H1 (cell line): ENCODE data around the gene PLTP. TPM values are rescaled to one million over a fixed set of nuclear protein-coding genes. Genes with fewer than 3 reads are reported as not detected.

Source experiments
- CTCF ChIA-PET: fragments of 300-600 bp; sonication (Branson Sonifier 250); formaldehyde crosslinking; loops from one replicate; lab custom pipeline; 2021; ENCODE audit not compliant: partially characterized antibody; lab: Charles Lee
- POLR2A ChIA-PET: fragments of 300-600 bp; sonication (Branson Sonifier 250); formaldehyde crosslinking; loops from one replicate; lab custom pipeline; 2021; ENCODE audit warnings: inconsistent platforms; ENCODE audit not compliant: partially characterized antibody; lab: Charles Lee
- DNase-seq, 2 experiments: peaks; one replicate each; pipeline versions ENCODE4 v3.0.0 to v3.0.0-alpha.2; 2010 to 2022; ENCODE audit warnings: low spot score in 2 of 2, low read depth in 1 of 2, mixed read lengths in 1 of 2
- FAIRE-seq: peaks from 2 replicates; lab custom pipeline; 2011; peaks lifted over from hg19 to GRCh38; lab: Jason Lieb, UNC
- H2AFZ ChIP-seq: 2 replicates; pipeline ENCODE4 v1.8.1; 2012; ENCODE audit warnings: low read length, inconsistent platforms
- H2AK5ac ChIP-seq: 2 replicates; pipeline ENCODE4 v1.6.1; 2013; ENCODE audit warnings: low read depth, low read length
- H2BK120ac ChIP-seq: replicated peaks from 2 replicates; pipeline ENCODE3; 2013; ENCODE audit warnings: low read depth, low read length, inconsistent platforms
- H2BK12ac ChIP-seq: 2 replicates; pipeline ENCODE4 v1.6.1; 2013; ENCODE audit warnings: low read depth, low read length
- H2BK15ac ChIP-seq: 2 replicates; pipeline ENCODE4 v1.6.1; 2013; ENCODE audit warnings: low read length
- H2BK20ac ChIP-seq: 2 replicates; pipeline ENCODE4 v1.6.1; 2013; ENCODE audit warnings: low read length
- H2BK5ac ChIP-seq: 2 replicates; pipeline ENCODE4 v1.6.1; 2013; ENCODE audit warnings: low read depth, low read length
- H3K14ac ChIP-seq: 2 replicates; pipeline ENCODE4 v1.6.1; 2013; ENCODE audit warnings: inconsistent platforms; ENCODE audit not compliant: insufficient read length
- H3K18ac ChIP-seq: 2 replicates; pipeline ENCODE4 v1.6.1; 2013; ENCODE audit warnings: low read length; ENCODE audit errors: extremely low read depth
- H3K23ac ChIP-seq: 2 replicates; pipeline ENCODE4 v1.6.1; 2013; ENCODE audit warnings: inconsistent platforms; ENCODE audit not compliant: insufficient read length
- H3K23me2 ChIP-seq: 2 replicates; pipeline ENCODE4 v1.6.1; 2013; ENCODE audit warnings: low read depth, low read length
- H3K27ac ChIP-seq: 2 replicates; pipeline ENCODE4 v1.6.1; 2011; ENCODE audit warnings: low read depth, low read length, inconsistent platforms
- H3K27me3 ChIP-seq, 4 experiments: replicated peaks in 1 of 4; 1 replicate in 1 of 4; 2 replicates in 3 of 4; pipeline versions ENCODE4 v1.6.1 to v1.8.1; 2011 to 2013; ENCODE audit warnings: low read length in 3 of 4, mild to moderate bottlenecking in 3 of 4, inconsistent platforms in 2 of 4, mixed read lengths in 2 of 4, moderate library complexity in 1 of 4; ENCODE audit not compliant: control insufficient read depth in 3 of 4, insufficient read depth in 3 of 4; ENCODE audit errors: extremely low read depth in 1 of 4
- H3K36me3 ChIP-seq, 4 experiments: 2 replicates each; pipeline versions ENCODE4 v1.6.1 to v1.8.1; 2011 to 2013; ENCODE audit warnings: mild to moderate bottlenecking in 4 of 4, low read length in 3 of 4, moderate library complexity in 2 of 4, control low read depth in 1 of 4, inconsistent platforms in 1 of 4; ENCODE audit not compliant: insufficient read depth in 4 of 4, control insufficient read depth in 2 of 4
- H3K4ac ChIP-seq: replicated peaks from 2 replicates; pipeline ENCODE3; 2013; ENCODE audit warnings: low read length, low read depth, mixed read lengths, inconsistent platforms; ENCODE audit not compliant: insufficient read length
- H3K4me1 ChIP-seq, 4 experiments: replicated peaks in 1 of 4; 1 replicate in 1 of 4; 2 replicates in 3 of 4; pipeline versions ENCODE4 v1.6.1 to v1.8.1; 2011 to 2013; ENCODE audit warnings: low read length in 3 of 4, inconsistent platforms in 2 of 4, mixed read lengths in 1 of 4; ENCODE audit not compliant: insufficient read depth in 4 of 4, control insufficient read depth in 3 of 4
- H3K4me2 ChIP-seq, 2 experiments: 2 replicates each; pipeline versions ENCODE4 v1.6.1 to v1.8.1; 2011 to 2013; ENCODE audit warnings: low read depth in 2 of 2, low read length in 2 of 2, control low read depth in 1 of 2, inconsistent platforms in 1 of 2, mild to moderate bottlenecking in 1 of 2; ENCODE audit not compliant: insufficient read depth in 1 of 2
- H3K4me3 ChIP-seq, 4 experiments: fragments of 200-600, 300-600 bp in 1 of 4; sonication (generic), shearing (Covaris generic), sonication (Bioruptor Twin) in 1 of 4; 2 replicates each; pipeline versions ENCODE4 v1.5.1 to v1.8.1; 2011 to 2016; ENCODE audit warnings: low read length in 4 of 4, low read depth in 3 of 4, control low read depth in 2 of 4, inconsistent platforms in 2 of 4, mild to moderate bottlenecking in 2 of 4, mixed read lengths in 1 of 4, moderate library complexity in 1 of 4; ENCODE audit not compliant: insufficient read depth in 2 of 4; ENCODE audit errors: extremely low read depth in 1 of 4
- H3K56ac ChIP-seq: replicated peaks from 2 replicates; pipeline ENCODE3; 2013; ENCODE audit warnings: low read depth, mild to moderate bottlenecking, mixed read lengths, low read length, inconsistent platforms; ENCODE audit not compliant: insufficient read length
- H3K79me1 ChIP-seq: 2 replicates; pipeline ENCODE4 v1.6.1; 2013; ENCODE audit warnings: low read depth, low read length, control low read depth
- H3K79me2 ChIP-seq, 2 experiments: 2 replicates each; pipeline versions ENCODE4 v1.6.1 to v1.8.1; 2012 to 2013; ENCODE audit warnings: low read length in 2 of 2, mild to moderate bottlenecking in 2 of 2, inconsistent platforms in 1 of 2; ENCODE audit not compliant: insufficient read depth in 2 of 2, control insufficient read depth in 1 of 2
- H3K9ac ChIP-seq, 4 experiments: replicated peaks in 1 of 4; 1 replicate in 1 of 4; 2 replicates in 3 of 4; pipeline versions ENCODE4 v1.6.1 to v1.8.1; 2011 to 2013; ENCODE audit warnings: low read depth in 3 of 4, low read length in 3 of 4, control low read depth in 2 of 4, mild to moderate bottlenecking in 2 of 4, moderate library complexity in 2 of 4, inconsistent platforms in 1 of 4; ENCODE audit errors: extremely low read depth in 1 of 4
- H3K9me3 ChIP-seq, 2 experiments: 2 replicates each; pipeline versions ENCODE4 v1.6.1 to v1.8.1; 2012 to 2013; ENCODE audit warnings: mild to moderate bottlenecking in 2 of 2, moderate library complexity in 2 of 2, control low read depth in 1 of 2, inconsistent platforms in 1 of 2, low read depth in 1 of 2, low read length in 1 of 2, mixed read lengths in 1 of 2; ENCODE audit not compliant: insufficient read depth in 2 of 2
- H4K20me1 ChIP-seq, 2 experiments: replicated peaks in 1 of 2; 2 replicates each; pipeline versions ENCODE3 to v1.8.1; 2011 to 2013; ENCODE audit warnings: inconsistent platforms in 2 of 2, low read length in 2 of 2, mild to moderate bottlenecking in 1 of 2; ENCODE audit not compliant: insufficient read depth in 2 of 2, control insufficient read depth in 1 of 2
- H4K5ac ChIP-seq: 2 replicates; pipeline ENCODE4 v1.6.1; 2013; ENCODE audit warnings: low read length, low read depth, mixed read lengths, inconsistent platforms; ENCODE audit not compliant: insufficient read length
- H4K8ac ChIP-seq: 2 replicates; pipeline ENCODE4 v1.8.0; 2013; ENCODE audit warnings: mild to moderate bottlenecking, moderate library complexity, low read length, inconsistent platforms; ENCODE audit not compliant: insufficient read depth; ENCODE audit errors: extremely low read depth
- H4K91ac ChIP-seq: replicated peaks from 2 replicates; pipeline ENCODE3; 2013; ENCODE audit warnings: low read length, mixed read lengths, inconsistent platforms; ENCODE audit not compliant: insufficient read length
- CREB1 ChIP-seq: IDR thresholded peaks from 2 replicates; pipeline ENCODE4 v1.6.1; 2012; ENCODE audit warnings: inconsistent platforms
- GABPA ChIP-seq: IDR thresholded peaks from 2 replicates; pipeline ENCODE4 v1.6.1; 2011; ENCODE audit warnings: mild to moderate bottlenecking, low read length, moderate library complexity, borderline replicate concordance; ENCODE audit not compliant: insufficient read depth
- NRF1 ChIP-seq: IDR thresholded peaks from 2 replicates; pipeline ENCODE4 v1.6.1; 2011; ENCODE audit warnings: mild to moderate bottlenecking, low read depth, low read length, improper control_type of control experiment
- POLR2AphosphoS5 ChIP-seq: IDR thresholded peaks from 2 replicates; pipeline ENCODE4 v1.6.1; 2011; ENCODE audit warnings: low read depth, low read length
- RBBP5 ChIP-seq: IDR thresholded peaks from 2 replicates; pipeline ENCODE4 v1.7.1; 2012; ENCODE audit warnings: low read depth, mild to moderate bottlenecking, inconsistent platforms, low read length, moderate library complexity, borderline replicate concordance
- RFX5 ChIP-seq: IDR thresholded peaks from 2 replicates; pipeline ENCODE4 v1.6.1; 2011; ENCODE audit warnings: low read depth, low read length, improper control_type of control experiment, borderline replicate concordance
- SP2 ChIP-seq: IDR thresholded peaks from 2 replicates; pipeline ENCODE4 v1.6.1; 2012; ENCODE audit warnings: mild to moderate bottlenecking, low read length, inconsistent platforms
- WGBS, 2 experiments: shearing (Covaris generic) in 1 of 2; methylation state at CpG; one replicate each; pipeline versions ENCODE4 v1.1.6 to v1.1.7; 2013 to 2015; ENCODE audit warnings: low lambda C conversion rate in 2 of 2, mixed read lengths in 2 of 2, inconsistent platforms in 1 of 2, low coverage in 1 of 2, missing lambda C conversion rate in 1 of 2; ENCODE audit not compliant: insufficient replicate concordance in 2 of 2, insufficient coverage in 1 of 2, insufficient read length in 1 of 2; ENCODE audit errors: extremely low coverage in 1 of 2, missing lambda C conversion rate in 1 of 2; 5-methylcytosine and 5-hydroxymethylcytosine counted together
- polyA plus RNA-seq, 7 experiments: library from polyadenylated mRNA; depleted of rRNA in 3 of 7; stranded (reverse) in 5 of 7; unstranded in 2 of 7; fragments of >200 nt in 5 of 7; fragments of 200-250 nt in 2 of 7; gene quantifications; 1 replicate in 5 of 7; 2 replicates in 1 of 7; 4 replicates in 1 of 7; pipeline versions ENCODE4 v1.2.1 to v1.2.3, GENCODE V29; 2011 to 2013; ENCODE audit warnings: missing spikeins in 2 of 7, mixed read lengths in 2 of 7
- total RNA-seq: library from RNA; stranded (reverse); fragmentation: NEBNext Ultra II Directional; extraction: Animal tissue kit (Norgen Biotek cat#: 25700); gene quantifications from 2 replicates; pipeline ENCODE4 v1.2.1, GENCODE V29; 2021
- TF ChIP-seq, protein P1 (sequence below), 3 experiments: IDR thresholded peaks; 1 replicate in 2 of 3; 2 replicates in 1 of 3; pipeline versions ENCODE4 v1.5.1 to v1.6.1; 2011; ENCODE audit warnings: low read length in 3 of 3, mild to moderate bottlenecking in 3 of 3, inconsistent platforms in 2 of 3, low read depth in 1 of 3, moderate library complexity in 1 of 3; ENCODE audit not compliant: insufficient read depth in 1 of 3; ENCODE audit errors: control extremely low read depth in 1 of 3
- TF ChIP-seq, protein P2 (sequence below): IDR thresholded peaks from 2 replicates; pipeline ENCODE4 v1.6.1; 2011; ENCODE audit warnings: low read length, improper control_type of control experiment

The PLTP gene
- total and polyA plus RNA-seq, 2 of the 8 experiments (the other 6 are each of a cell fraction or from before 2014, with no cell fraction given), result 120 to 194 TPM

DNA sequence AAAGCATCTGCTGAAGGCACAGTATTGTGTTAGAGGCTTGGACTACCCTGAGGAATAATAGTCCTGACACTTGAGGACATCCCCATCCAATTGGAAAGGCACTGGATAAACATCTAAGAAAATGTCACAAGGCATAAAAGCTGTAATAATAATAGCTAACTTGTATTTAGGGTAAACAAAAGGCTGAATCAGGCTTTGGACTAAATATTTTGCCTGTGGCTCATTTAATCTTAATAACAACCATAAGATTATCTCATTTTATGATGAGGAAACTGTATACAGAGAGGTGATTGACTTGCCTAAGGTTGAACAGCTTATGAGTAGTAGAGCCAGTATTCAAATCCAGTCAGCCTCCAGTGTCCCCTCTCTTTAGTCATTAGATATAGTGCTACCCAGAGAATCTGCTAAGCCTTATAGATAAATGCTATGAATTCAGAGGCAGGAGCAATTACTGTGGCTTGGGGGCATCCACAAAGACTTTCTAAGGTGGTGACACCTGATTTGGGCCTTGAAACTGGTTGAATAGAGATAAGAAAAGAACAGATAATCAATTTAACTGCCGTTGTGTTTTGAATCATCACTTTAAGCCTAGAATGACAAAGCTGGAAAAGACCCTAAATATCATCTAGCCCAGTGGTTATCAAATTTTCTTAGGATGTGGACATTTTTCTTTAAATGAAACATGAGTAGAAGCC, 38.4 kb downstream of the PLTP start:
- Histone ChIP-seq H3K23ac (no peak overlapping the region), H3K36me3 (peaks cover 0 to 9% (median 7%) of the 10 kb centered on the region in 4 experiments; a peak in 6 of 8 replicates), H4K8ac (no peak overlapping the region), H3K27ac (no peak overlapping the region), H3K18ac (no peak overlapping the region), H2BK15ac (no peak overlapping the region), H3K56ac (no peak overlapping the region), H2BK120ac (no peak overlapping the region), H4K91ac (no peak overlapping the region), H4K5ac (no peak overlapping the region), H2BK12ac (no peak overlapping the region), H3K4me1 (no peaks in the 10 kb centered on the region), H2AFZ (no peak overlapping the region), H2BK20ac (no peak overlapping the region), H3K9me3 (no peaks in the 10 kb centered on the region), H3K23me2 (no peaks in the 10 kb centered on the region), H3K4me3 (no peak overlapping the region), H4K20me1 (no peaks in the 10 kb centered on the region), H2BK5ac (no peak overlapping the region), H3K27me3 (no peaks in the 10 kb centered on the region), H3K4me2 (no peak overlapping the region), H3K9ac (no peak overlapping the region), H2AK5ac (no peak overlapping the region), H3K14ac (no peak overlapping the region), H3K79me2 (no peaks in the 10 kb centered on the region), H3K79me1 (no peaks in the 10 kb centered on the region), H3K4ac (no peak overlapping the region)
- ChIA-PET CTCF (interaction anchor here (1.0 to 1.8 kb wide), 3 partner anchors 16 to 96 kb away, joined by 3 to 5 read pairs (median 4); no protein-coding TSS in a partner anchor), POLR2A (interaction anchor here (1.0 to 8.1 kb wide), 6 partner anchors 7 to 61 kb away, joined by 3 to 39 read pairs (median 4); partner anchors contain the start of genes ACOT8, UBE2C, ZSWIM1 and ZSWIM3)
- 79% methylated on average over 1 of the region's 1 CpG; no CpG with 5 or more reads in 1 of the 2 experiments for WGBS, 2 experiments
- FAIRE-seq (no peak), DNase-seq (no peak)
- no peak for TF ChIP-seq CREB1
- no peak for TF ChIP-seq GABPA
- no peak for TF ChIP-seq RFX5
- TF ChIP-seq NRF1, result no peak
- no peak for TF ChIP-seq POLR2AphosphoS5
- TF ChIP-seq SP2, result no peak
- TF ChIP-seq, protein P1, sequence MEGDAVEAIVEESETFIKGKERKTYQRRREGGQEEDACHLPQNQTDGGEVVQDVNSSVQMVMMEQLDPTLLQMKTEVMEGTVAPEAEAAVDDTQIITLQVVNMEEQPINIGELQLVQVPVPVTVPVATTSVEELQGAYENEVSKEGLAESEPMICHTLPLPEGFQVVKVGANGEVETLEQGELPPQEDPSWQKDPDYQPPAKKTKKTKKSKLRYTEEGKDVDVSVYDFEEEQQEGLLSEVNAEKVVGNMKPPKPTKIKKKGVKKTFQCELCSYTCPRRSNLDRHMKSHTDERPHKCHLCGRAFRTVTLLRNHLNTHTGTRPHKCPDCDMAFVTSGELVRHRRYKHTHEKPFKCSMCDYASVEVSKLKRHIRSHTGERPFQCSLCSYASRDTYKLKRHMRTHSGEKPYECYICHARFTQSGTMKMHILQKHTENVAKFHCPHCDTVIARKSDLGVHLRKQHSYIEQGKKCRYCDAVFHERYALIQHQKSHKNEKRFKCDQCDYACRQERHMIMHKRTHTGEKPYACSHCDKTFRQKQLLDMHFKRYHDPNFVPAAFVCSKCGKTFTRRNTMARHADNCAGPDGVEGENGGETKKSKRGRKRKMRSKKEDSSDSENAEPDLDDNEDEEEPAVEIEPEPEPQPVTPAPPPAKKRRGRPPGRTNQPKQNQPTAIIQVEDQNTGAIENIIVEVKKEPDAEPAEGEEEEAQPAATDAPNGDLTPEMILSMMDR (IDR thresholded peaks at IDR 0.05; ENCODE audit: control extremely low read depth in 1 of 3, insufficient read depth in 1 of 3, low read depth in 1 of 3, low read length in 3 of 3), result no peak
- TF ChIP-seq RBBP5, result no peak
- TF ChIP-seq, protein P2, sequence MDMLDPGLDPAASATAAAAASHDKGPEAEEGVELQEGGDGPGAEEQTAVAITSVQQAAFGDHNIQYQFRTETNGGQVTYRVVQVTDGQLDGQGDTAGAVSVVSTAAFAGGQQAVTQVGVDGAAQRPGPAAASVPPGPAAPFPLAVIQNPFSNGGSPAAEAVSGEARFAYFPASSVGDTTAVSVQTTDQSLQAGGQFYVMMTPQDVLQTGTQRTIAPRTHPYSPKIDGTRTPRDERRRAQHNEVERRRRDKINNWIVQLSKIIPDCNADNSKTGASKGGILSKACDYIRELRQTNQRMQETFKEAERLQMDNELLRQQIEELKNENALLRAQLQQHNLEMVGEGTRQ, result no peak
